Uterus (tissue), 4 donors: ENCODE measurements around the gene CTDNEP1. TPM values are rescaled to one million over a fixed set of nuclear protein-coding genes. Genes with fewer than 3 reads are reported as not detected.

Experiments
- DNase-seq, 2 donors: peaks; one replicate each; pipeline ENCODE4 v3.0.0-alpha.2; 2019 to 2020
- H3K27ac ChIP-seq, 2 donors: fragments of 200-600 bp; sonication (generic); 1 replicate in 1 of 2; 2 replicates in 1 of 2; pipeline ENCODE4 v1.5.1; 2016 to 2018
- H3K27me3 ChIP-seq, 2 donors: fragments of 200-600 bp; sonication (generic); one replicate each; pipeline ENCODE4 v1.5.1; 2018 to 2019; ENCODE audit warnings: control low read depth in 1 of 2
- H3K36me3 ChIP-seq, 2 donors: fragments of 200-600 bp; sonication (generic); one replicate each; pipeline ENCODE4 v1.5.1; 2019; ENCODE audit warnings: control low read depth in 1 of 2
- H3K4me1 ChIP-seq, 2 donors: fragments of 200-600 bp; sonication (generic); one replicate each; pipeline ENCODE4 v1.5.1; 2018 to 2019; ENCODE audit warnings: control low read depth in 1 of 2
- H3K4me3 ChIP-seq, 2 donors: fragments of 200-600 bp; sonication (generic); 1 replicate in 1 of 2; 2 replicates in 1 of 2; pipeline ENCODE4 v1.5.1; 2018 to 2019; ENCODE audit warnings: mild to moderate bottlenecking in 1 of 2
- H3K9me3 ChIP-seq, 2 donors: fragments of 200-600 bp; sonication (generic); one replicate each; pipeline ENCODE4 v1.5.1; 2019; ENCODE audit warnings: control low read depth in 1 of 2
- CTCF ChIP-seq, 4 experiments: fragments of 200-600 bp in 2 of 4; fragments of 450-650 bp in 2 of 4; sonication (generic) in 2 of 4; IDR thresholded peaks; one replicate each; pipeline ENCODE4 v1.5.1; 2016 to 2019; ENCODE audit warnings: antibody characterized with exemption in 4 of 4, mild to moderate bottlenecking in 2 of 4, moderate library complexity in 1 of 4
- POLR2A ChIP-seq, 2 donors: fragments of 450-650 bp; IDR thresholded peaks; one replicate each; pipeline ENCODE4 v1.6.1; 2016; ENCODE audit warnings: antibody characterized with exemption in 2 of 2, mild to moderate bottlenecking in 1 of 2, moderate library complexity in 1 of 2
- intact Hi-C: fragments of 100-400 bp; cut with DNase I; formaldehyde crosslinking; loops from one replicate; pipeline ENCODE4 v1.15.1; 2023; ENCODE audit warnings: low total_unique reads
- total RNA-seq, 4 donors: library from RNA; depleted of rRNA in 3 of 4; stranded (reverse); fragments of >200 nt in 3 of 4; gene quantifications; one replicate each; pipeline versions ENCODE4 v1.1.0 to v1.2.4, GENCODE V29; 2014 to 2023
- donor health status: DM: yes; HTN: yes; CAD: no.

The CTDNEP1 gene
- total RNA-seq, 4 donors from 2014 or later, result 13.8 to 115 (median 37.2) TPM

GRCh38 chr17:7228920-7229319 lies 22.6 kb downstream of the CTDNEP1 start:
- intact Hi-C loops, result no loop called here
- TF ChIP-seq POLR2A (IDR thresholded peaks at IDR 0.05), result no peak
- TF ChIP-seq CTCF (IDR thresholded peaks at IDR 0.05), result no peak
- DNase-seq, result no peak
- Histone ChIP-seq H3K36me3 (no peaks in the 10 kb centered on the region), H3K27ac (no peak overlapping the region), H3K4me1 (peaks cover 4% of the 10 kb centered on the region in 2 donors), H3K9me3 (no peaks in the 10 kb centered on the region), H3K27me3 (no peaks in the 10 kb centered on the region), H3K4me3 (no peak overlapping the region)

- H3K4me3 ChIP-seq, result no peak overlapping the region
- peaks cover 0 to 3% of the 10 kb centered on the region in 2 donors for H3K4me1 ChIP-seq
- H3K9me3 ChIP-seq, result no peaks in the 10 kb centered on the region
- H3K36me3 ChIP-seq, result no peaks in the 10 kb centered on the region
- H3K27ac ChIP-seq, result no peak overlapping the region
- no peak for TF ChIP-seq POLR2A (IDR thresholded peaks at IDR 0.05)
- TF ChIP-seq CTCF (IDR thresholded peaks at IDR 0.05), result no peak
- H3K27me3 ChIP-seq, result no peaks in the 10 kb centered on the region
- intact Hi-C loops, result no loop called here
- DNase-seq, result no peak
Measured at GRCh38 chr17:7226721-7227710, 24.5 kb downstream of the CTDNEP1 start.

- no peaks in the 10 kb centered on the region for H3K4me1 ChIP-seq
- no peaks in the 10 kb centered on the region for H3K9me3 ChIP-seq
- no peak overlapping the region for H3K4me3 ChIP-seq
- no peak for TF ChIP-seq POLR2A (IDR thresholded peaks at IDR 0.05)
- TF ChIP-seq CTCF (IDR thresholded peaks at IDR 0.05), result no peak
- H3K36me3 ChIP-seq, result no peaks in the 10 kb centered on the region
- no peak for DNase-seq
- H3K27ac ChIP-seq, result peak overlapping the region in 1 of 2 donors; percentile 2
- H3K27me3 ChIP-seq, result no peaks in the 10 kb centered on the region
- intact Hi-C loops, result no loop called here
Measured at GRCh38 chr17:7225711-7226331, 25.7 kb downstream of the CTDNEP1 start.

- Histone ChIP-seq H3K4me1 (no peaks in the 10 kb centered on the region), H3K36me3 (no peaks in the 10 kb centered on the region), H3K9me3 (no peaks in the 10 kb centered on the region), H3K27ac (peak overlapping the region in 1 of 2 donors; percentile 2), H3K4me3 (no peak overlapping the region), H3K27me3 (no peaks in the 10 kb centered on the region)
- intact Hi-C loops, result no loop called here
- no peak for DNase-seq
- TF ChIP-seq CTCF (IDR thresholded peaks at IDR 0.05) (no peak), POLR2A (IDR thresholded peaks at IDR 0.05) (no peak)
Measured at GRCh38 chr17:7224661-7225111, 26.8 kb downstream of the CTDNEP1 start.

- no peak for DNase-seq
- Histone ChIP-seq H3K4me1 (no peaks in the 10 kb centered on the region), H3K27me3 (no peaks in the 10 kb centered on the region), H3K36me3 (no peaks in the 10 kb centered on the region), H3K27ac (no peak overlapping the region), H3K9me3 (no peaks in the 10 kb centered on the region), H3K4me3 (no peak overlapping the region)
- TF ChIP-seq CTCF (IDR thresholded peaks at IDR 0.05) (no peak), POLR2A (IDR thresholded peaks at IDR 0.05) (no peak)
- intact Hi-C loops, result no loop called here
Measured at GRCh38 chr17:7224110-7224509, 27.4 kb downstream of the CTDNEP1 start.
